ENCODE measurements around the gene VAPA.

VAPA gene

GRCh38 chr18:9997711-9998110 is 83.9 kb downstream of the VAPA start:
- no peak for DNase-seq (ENCODE audit: low read depth in 2 of 2)

- no peak for DNase-seq (ENCODE audit: low read depth in 2 of 2)
Measured at GRCh38 chr18:9998330-9998729, 84.5 kb downstream of the VAPA start.

DNA sequence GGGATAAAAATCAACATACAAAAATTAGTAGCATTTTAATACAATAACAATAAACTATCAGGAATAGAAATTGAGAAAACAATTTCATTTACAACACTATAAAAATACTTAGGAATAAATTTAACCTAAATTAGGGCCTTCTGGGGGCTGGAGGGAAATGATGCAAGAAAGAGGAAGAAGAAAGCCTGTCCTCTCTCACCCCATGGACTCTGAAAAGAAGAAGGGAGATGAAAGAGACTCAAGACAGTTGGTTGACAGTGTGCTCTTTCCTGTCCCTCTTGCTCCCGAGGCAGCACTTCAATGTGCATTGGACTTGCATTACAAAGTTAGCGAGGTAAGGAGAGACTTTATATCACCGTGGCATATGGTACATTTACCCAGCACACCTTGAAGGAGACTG is 88.5 kb downstream of the VAPA start:
- DNase-seq (ENCODE audit: low read depth in 2 of 2): no peak

- DNase-seq (ENCODE audit: low read depth in 2 of 2): no peak
Measured at GRCh38 chr18:10003281-10003680, 89.5 kb downstream of the VAPA start.

DNA sequence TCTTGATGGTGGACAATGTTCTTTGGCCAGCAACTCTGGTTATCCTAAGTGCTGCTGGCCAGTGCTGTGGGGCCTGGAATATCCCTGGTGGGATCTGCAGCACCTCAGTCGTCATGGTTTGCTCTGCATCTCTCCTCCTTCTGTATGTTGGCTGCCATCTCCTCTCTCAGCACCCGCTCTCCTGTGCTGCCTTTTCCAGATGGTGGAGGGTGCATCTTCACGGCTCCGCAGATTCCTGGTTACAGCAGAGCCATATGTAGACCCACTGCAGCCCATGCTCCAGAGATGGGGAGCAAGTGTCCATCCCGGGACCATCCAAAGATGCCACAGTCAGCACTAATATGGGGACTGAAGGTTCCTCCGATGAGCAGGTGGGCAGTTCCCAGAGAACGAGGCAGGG is 90.0 kb downstream of the VAPA start:
- no peak for DNase-seq (ENCODE audit: low read depth in 2 of 2)

DNA sequence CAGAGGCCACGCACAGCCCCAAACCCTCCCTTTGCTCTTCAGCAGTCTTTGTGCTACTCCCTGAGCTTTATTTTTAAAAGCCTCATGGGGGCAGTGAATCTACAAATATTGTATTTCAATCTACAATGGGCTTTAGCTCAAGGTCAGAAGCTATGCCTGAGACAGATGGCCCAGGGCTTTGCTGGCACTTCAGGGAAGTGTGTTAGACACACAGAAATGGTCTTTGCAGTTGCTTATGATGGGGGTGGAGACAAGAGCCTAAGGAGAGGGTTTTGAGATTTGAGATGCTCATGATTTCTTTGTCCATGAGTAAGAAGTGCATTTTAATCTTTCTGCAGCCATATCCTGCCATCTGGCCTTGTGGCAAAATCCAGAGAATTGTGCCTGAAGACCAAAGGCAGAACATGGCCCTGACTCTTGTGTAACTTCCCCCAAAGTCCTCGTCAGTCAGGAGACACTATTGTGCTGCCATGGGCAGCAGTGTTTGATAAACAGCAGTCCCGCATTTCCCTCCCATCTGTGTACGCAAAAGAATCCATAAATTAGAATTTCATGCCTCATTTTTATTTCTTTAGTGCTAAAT is 92.6 kb downstream of the VAPA start:
- no peak for DNase-seq (ENCODE audit: low read depth in 2 of 2)

- DNase-seq (ENCODE audit: low read depth in 2 of 2): no peak
Measured at GRCh38 chr18:10008006-10008647, 94.3 kb downstream of the VAPA start.

Measured in stimulated activated CD8-positive, alpha-beta memory T cell treated with anti-CD3 and anti-CD28 coated beads, Interleukin-7, amount 100 ng/mL, for 1 hour (primary cell).